CD4-positive, alpha-beta T cell treated with Interleukin-4 for 4 hours (primary cell): ENCODE data around the gene C14orf39.

ENCODE experiments used
- DNase-seq: peaks from one replicate; pipeline ENCODE4 v3.0.0-alpha.2; 2020

C14orf39 gene

GRCh38 chr14:60485598-60486251 is at the start of gene C14orf39:
TSS of gene C14orf39 (minus strand) at chr14:60486063. CDS start at chr14:60485078, 985 bp downstream.
- no peak for DNase-seq

- DNase-seq, result no peak
Measured at GRCh38 chr14:60532442-60532841, 46.6 kb upstream of the C14orf39 start.

GRCh38 chr14:60515511-60516289 is 29.8 kb upstream of the C14orf39 start:
- DNase-seq, result no peak

GRCh38 chr14:60514741-60515491 is 29.1 kb upstream of the C14orf39 start:
- DNase-seq, result no peak

- no peak for DNase-seq
Measured at GRCh38 chr14:60514378-60514740, 28.5 kb upstream of the C14orf39 start.

- no peak for DNase-seq
Measured at GRCh38 chr14:60512973-60513571, 27.2 kb upstream of the C14orf39 start.

- no peak for DNase-seq
Measured at GRCh38 chr14:60512126-60512525, 26.3 kb upstream of the C14orf39 start.

- no peak for DNase-seq
Measured at GRCh38 chr14:60510951-60511599, 25.2 kb upstream of the C14orf39 start.

GRCh38 chr14:60510254-60510950 is 24.5 kb upstream of the C14orf39 start:
- no peak for DNase-seq

GRCh38 chr14:60509438-60510253 is 23.8 kb upstream of the C14orf39 start:
- no peak for DNase-seq

- DNase-seq, result no peak
Measured at GRCh38 chr14:60508707-60509437, 23.0 kb upstream of the C14orf39 start, which contains the start of gene SIX6. TSS of gene SIX6 (plus strand) at chr14:60509146. CDS start at chr14:60509399, 253 bp downstream.

- DNase-seq, result no peak
Measured at GRCh38 chr14:60508363-60508706, 22.5 kb upstream of the C14orf39 start.

- DNase-seq, result no peak
Measured at GRCh38 chr14:60506985-60507829, 21.3 kb upstream of the C14orf39 start.

GRCh38 chr14:60506462-60506984 is 20.7 kb upstream of the C14orf39 start:
- DNase-seq, result no peak

- DNase-seq, result no peak
Measured at GRCh38 chr14:60506010-60506409, 20.1 kb upstream of the C14orf39 start.

- DNase-seq, result no peak
Measured at GRCh38 chr14:60505448-60505847, 19.6 kb upstream of the C14orf39 start.

GRCh38 chr14:60502541-60502940 is 16.7 kb upstream of the C14orf39 start:
- no peak for DNase-seq

- no peak for DNase-seq
Measured at GRCh38 chr14:60495946-60496345, 10.1 kb upstream of the C14orf39 start.

- DNase-seq, result no peak
Measured at GRCh38 chr14:60490270-60490669, 4.4 kb upstream of the C14orf39 start.
